Smooth muscle cell (in vitro differentiated cells): ENCODE data around the gene SERP2. TPM values are rescaled to one million over a fixed set of nuclear protein-coding genes. Genes with fewer than 3 reads are reported as not detected.

Experiments
- DNase-seq: peaks from one replicate; lab custom pipeline; 2025; ENCODE audit not compliant: unreplicated experiment; lab: John Stamatoyannopoulos, UW
- H2AFZ ChIP-seq: fragments of 200-600 bp; sonication (generic); 2 replicates; pipeline ENCODE4 v1.6.0; 2016; ENCODE audit warnings: antibody characterized with exemption, low read depth, mild to moderate bottlenecking
- H3F3A ChIP-seq: fragments of 200-600 bp; sonication (generic); 2 replicates; pipeline ENCODE4 v1.6.0; 2017; ENCODE audit warnings: antibody characterized with exemption, low read depth
- H3K27ac ChIP-seq: fragments of 200-600 bp; sonication (generic); 2 replicates; pipeline ENCODE4 v1.5.1; 2016; ENCODE audit warnings: low read depth, mild to moderate bottlenecking
- H3K27me3 ChIP-seq: fragments of 200-600 bp; sonication (generic); 2 replicates; pipeline ENCODE4 v1.6.1; 2016; ENCODE audit warnings: low read depth, mild to moderate bottlenecking
- H3K36me3 ChIP-seq: fragments of 200-600 bp; sonication (generic); 2 replicates; pipeline ENCODE4 v1.5.1; 2016; ENCODE audit warnings: low read depth
- H3K4me1 ChIP-seq: fragments of 200-600 bp; sonication (generic); 2 replicates; pipeline ENCODE4 v1.5.1; 2016; ENCODE audit warnings: low read depth
- H3K4me2 ChIP-seq: fragments of 200-600 bp; sonication (generic); 2 replicates; pipeline ENCODE4 v1.6.0; 2016; ENCODE audit warnings: mild to moderate bottlenecking
- H3K4me3 ChIP-seq: fragments of 200-600 bp; sonication (generic); 2 replicates; pipeline ENCODE4 v1.5.1; 2016; ENCODE audit warnings: mild to moderate bottlenecking
- H3K79me2 ChIP-seq: fragments of 200-600 bp; sonication (generic); 2 replicates; pipeline ENCODE4 v1.6.0; 2016; ENCODE audit warnings: low read depth, mild to moderate bottlenecking
- H3K9ac ChIP-seq: fragments of 200-600 bp; sonication (generic); 2 replicates; pipeline ENCODE4 v1.6.0; 2016; ENCODE audit warnings: low read depth
- H3K9me3 ChIP-seq: fragments of 200-600 bp; sonication (generic); replicated peaks from 2 replicates; pipeline ENCODE4 v1.5.1; 2016; ENCODE audit warnings: low read depth
- H4K20me1 ChIP-seq: fragments of 200-600 bp; sonication (generic); 2 replicates; pipeline ENCODE4 v1.6.0; 2016; ENCODE audit warnings: low read depth
- WGBS: methylation state at CpG from one replicate; pipeline ENCODE4 v1.1.7; 2016; ENCODE audit warnings: low lambda C conversion rate; 5-methylcytosine and 5-hydroxymethylcytosine counted together
- polyA plus RNA-seq: library from polyadenylated mRNA; unstranded; fragments of >200 nt; fragmentation: Nextera tagmentation; extraction: Ambion mirVana; gene quantifications from 2 replicates; pipeline ENCODE4 v1.2.1, GENCODE V29; 2016
- total RNA-seq: library from RNA; depleted of rRNA; stranded (reverse); fragments of >200 nt; gene quantifications from 2 replicates; pipeline ENCODE4 v1.2.3, GENCODE V29; 2014
- TF ChIP-seq, protein P1 (sequence below): fragments of 200-600 bp; sonication (generic); IDR thresholded peaks from 2 replicates; pipeline ENCODE4 v1.5.1; 2017; ENCODE audit warnings: borderline replicate concordance, mild to moderate bottlenecking, antibody characterized with exemption; ENCODE audit not compliant: insufficient read depth, poor library complexity, severe bottlenecking

The SERP2 gene
- total and polyA plus RNA-seq, 2 experiments from 2014 or later, result 1.8 to 2.1 TPM

DNA sequence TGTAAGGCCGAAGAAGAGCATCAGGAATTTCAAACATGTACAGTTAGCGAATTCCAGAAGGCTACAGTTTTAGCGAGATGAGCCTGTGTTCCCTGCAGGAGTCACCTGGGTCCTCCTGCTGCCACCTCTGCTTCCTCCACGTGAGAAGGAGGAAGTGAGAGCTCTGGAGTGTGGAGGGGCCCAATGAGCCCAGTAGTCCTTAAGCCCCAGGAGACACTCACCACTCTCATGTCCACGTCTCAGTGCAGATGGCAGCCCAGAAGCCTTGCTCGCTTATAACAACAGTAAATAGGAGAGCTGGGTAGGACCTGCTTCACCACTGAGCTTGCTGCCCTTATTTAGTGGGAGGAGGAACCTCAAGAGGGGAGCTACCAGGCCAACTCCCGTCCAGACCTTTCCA is 44.3 kb downstream of the SERP2 start:
- WGBS, result 80% methylated on average over 7 of the region's 7 CpGs
- TF ChIP-seq, protein P1, sequence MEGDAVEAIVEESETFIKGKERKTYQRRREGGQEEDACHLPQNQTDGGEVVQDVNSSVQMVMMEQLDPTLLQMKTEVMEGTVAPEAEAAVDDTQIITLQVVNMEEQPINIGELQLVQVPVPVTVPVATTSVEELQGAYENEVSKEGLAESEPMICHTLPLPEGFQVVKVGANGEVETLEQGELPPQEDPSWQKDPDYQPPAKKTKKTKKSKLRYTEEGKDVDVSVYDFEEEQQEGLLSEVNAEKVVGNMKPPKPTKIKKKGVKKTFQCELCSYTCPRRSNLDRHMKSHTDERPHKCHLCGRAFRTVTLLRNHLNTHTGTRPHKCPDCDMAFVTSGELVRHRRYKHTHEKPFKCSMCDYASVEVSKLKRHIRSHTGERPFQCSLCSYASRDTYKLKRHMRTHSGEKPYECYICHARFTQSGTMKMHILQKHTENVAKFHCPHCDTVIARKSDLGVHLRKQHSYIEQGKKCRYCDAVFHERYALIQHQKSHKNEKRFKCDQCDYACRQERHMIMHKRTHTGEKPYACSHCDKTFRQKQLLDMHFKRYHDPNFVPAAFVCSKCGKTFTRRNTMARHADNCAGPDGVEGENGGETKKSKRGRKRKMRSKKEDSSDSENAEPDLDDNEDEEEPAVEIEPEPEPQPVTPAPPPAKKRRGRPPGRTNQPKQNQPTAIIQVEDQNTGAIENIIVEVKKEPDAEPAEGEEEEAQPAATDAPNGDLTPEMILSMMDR, result no peak
- Histone ChIP-seq H3K79me2 (no peaks in the 10 kb centered on the region), H3K9ac (no peak overlapping the region), H4K20me1 (no peaks in the 10 kb centered on the region), H3K36me3 (no peaks in the 10 kb centered on the region), H3K9me3 (no peaks in the 10 kb centered on the region), H3K4me1 (no peaks in the 10 kb centered on the region), H3K4me2 (no peak overlapping the region), H3K4me3 (no peak overlapping the region), H3K27me3 (no peaks in the 10 kb centered on the region), H3F3A (no peaks in the 10 kb centered on the region), H2AFZ (no peak overlapping the region), H3K27ac (no peak overlapping the region)
- no peak for DNase-seq

DNA sequence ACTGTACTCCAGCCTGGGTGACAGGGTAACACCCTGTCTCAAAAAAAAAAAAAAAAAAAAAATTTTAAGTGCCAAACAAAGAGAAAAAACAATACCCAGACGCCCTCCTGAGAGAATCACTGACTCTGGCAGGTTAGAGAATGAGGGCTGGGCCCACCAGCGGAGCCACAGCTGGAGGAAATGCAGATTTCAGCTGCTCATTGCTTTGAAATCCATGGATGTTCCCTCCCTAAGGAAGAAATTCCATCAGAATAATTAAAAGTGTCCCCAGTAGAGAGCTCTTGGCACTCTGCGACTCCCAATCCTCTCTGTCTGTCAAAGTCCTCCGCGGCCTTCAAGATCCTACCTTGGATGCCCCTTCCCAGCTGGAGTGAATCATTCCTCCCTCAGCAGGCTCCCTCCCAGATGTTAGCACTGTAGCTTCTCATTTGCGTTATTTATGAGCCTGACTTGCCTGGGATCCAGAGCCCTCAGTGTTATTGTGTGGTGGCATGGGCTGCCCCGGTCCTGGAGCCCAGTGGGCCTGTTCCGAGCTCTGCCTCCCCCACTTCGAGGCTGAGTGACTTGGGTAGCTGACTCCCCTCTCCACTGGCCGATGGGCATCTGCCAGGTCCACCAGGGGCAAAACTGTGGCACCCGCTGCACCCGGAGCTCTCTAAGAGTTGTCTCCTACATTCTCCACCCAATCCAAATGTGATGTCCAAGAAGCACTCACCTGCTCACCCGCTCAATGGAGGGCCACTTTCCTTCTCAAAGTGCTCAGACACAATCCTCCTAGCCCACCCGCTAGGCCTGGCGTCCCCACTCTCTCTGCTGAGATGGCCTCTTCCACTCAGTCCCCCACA is 47.0 kb downstream of the SERP2 start:
- no peak overlapping the region for H3K27ac ChIP-seq
- 76% methylated on average over 15 of the region's 15 CpGs for WGBS
- TF ChIP-seq, protein P1, result no peak
- DNase-seq, result no peak
- no peaks in the 10 kb centered on the region for H3K27me3 ChIP-seq
- no peaks in the 10 kb centered on the region for H4K20me1 ChIP-seq
- H3K4me3 ChIP-seq, result no peak overlapping the region
- no peaks in the 10 kb centered on the region for H3K4me1 ChIP-seq
- no peaks in the 10 kb centered on the region for H3K79me2 ChIP-seq
- no peaks in the 10 kb centered on the region for H3F3A ChIP-seq
- no peaks in the 10 kb centered on the region for H3K9me3 ChIP-seq
- no peaks in the 10 kb centered on the region for H3K36me3 ChIP-seq
- H3K9ac ChIP-seq, result no peak overlapping the region
- H3K4me2 ChIP-seq, result no peak overlapping the region
- no peak overlapping the region for H2AFZ ChIP-seq

DNA sequence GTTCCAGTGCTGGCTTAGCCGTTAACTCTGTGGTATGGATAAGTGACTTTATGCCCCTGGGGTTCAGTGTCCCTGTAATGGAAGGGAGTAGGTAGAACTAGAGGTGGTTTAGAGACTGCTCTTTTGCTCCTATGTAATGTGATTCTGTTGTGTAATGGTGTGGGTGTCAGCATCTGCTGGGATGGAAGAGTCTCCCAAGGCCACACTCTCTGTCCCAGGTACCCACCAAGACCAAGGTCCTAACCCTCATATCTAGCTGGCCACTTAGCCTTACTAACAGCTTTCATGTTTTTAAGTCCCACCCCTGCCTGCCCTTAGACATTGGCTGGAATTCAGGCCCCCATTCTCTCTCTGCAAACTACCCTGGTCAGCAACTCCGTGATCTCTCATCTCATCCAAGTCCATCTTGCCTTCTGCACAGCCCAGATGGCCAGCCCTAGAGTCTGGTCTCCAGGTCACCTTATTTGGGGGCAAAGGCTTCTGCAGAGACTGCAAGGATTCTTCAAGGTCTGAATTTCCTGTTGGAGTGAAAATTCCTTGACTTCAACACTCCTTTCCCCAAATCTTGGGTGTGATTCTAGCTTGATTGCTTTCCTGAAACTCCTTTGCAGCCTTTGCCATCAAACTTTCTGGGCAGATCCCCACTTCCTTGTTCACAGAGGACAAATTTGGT is 48.4 kb downstream of the SERP2 start:
- H3K4me2 ChIP-seq, result no peak overlapping the region
- WGBS, result 94% methylated on average over 2 of the region's 2 CpGs
- H3K9me3 ChIP-seq, result no peaks in the 10 kb centered on the region
- H4K20me1 ChIP-seq, result no peaks in the 10 kb centered on the region
- no peaks in the 10 kb centered on the region for H3K4me1 ChIP-seq
- H3K36me3 ChIP-seq, result no peaks in the 10 kb centered on the region
- H3K79me2 ChIP-seq, result no peaks in the 10 kb centered on the region
- H3K9ac ChIP-seq, result no peak overlapping the region
- H3F3A ChIP-seq, result no peaks in the 10 kb centered on the region
- H3K27ac ChIP-seq, result no peak overlapping the region
- H2AFZ ChIP-seq, result no peak overlapping the region
- no peaks in the 10 kb centered on the region for H3K27me3 ChIP-seq
- DNase-seq, result no peak
- H3K4me3 ChIP-seq, result no peak overlapping the region
- TF ChIP-seq, protein P1, result no peak
